Left colon (tissue), 2 donors: ENCODE data around the gene PBX3. TPM values are rescaled to one million over a fixed set of nuclear protein-coding genes. Genes with fewer than 3 reads are reported as not detected.
A peak's percentile ranks its signal among the peaks of the same experiment; 100 is the strongest.
"Not testable (repeated sequence)": the region's sequence is repeated elsewhere in the genome, so short reads cannot be mapped to it uniquely, and the experiment has no call there.

Experiments
- ATAC-seq: fragments of 200-7000 bp; cut with Tn5 transposase; one replicate; pipeline ENCODE4 v1.9.1; 2020; ENCODE audit warnings: mild to moderate bottlenecking, moderate library complexity
- DNase-seq, 2 donors: peaks; one replicate each; pipeline ENCODE4 v3.0.0-alpha.2; 2020
- intact Hi-C, 2 donors: fragments of 100-400 bp; cut with DNase I in 1 of 2; cut with micrococcal nuclease in 1 of 2; formaldehyde crosslinking; loops; one replicate each; pipeline versions ENCODE4 v1.11.2 to v1.14.0; 2022; cut with DNase I, micrococcal nuclease
- total RNA-seq, 2 donors: library from RNA; stranded (reverse); fragmentation: NEBNext Ultra II Directional; extraction: Animal tissue kit (Norgen Biotek cat#: 25700); gene quantifications; one replicate each; pipeline ENCODE4 v1.2.1, GENCODE V29; 2021
- donor health status: DM: no; HTN: no; CAD: no.
- donor health status: DM: yes; HTN: yes; CAD: no.

PBX3 gene
- total RNA-seq, 2 donors from 2014 or later, result 8.9 to 13.2 TPM

GRCh38 chr9:125766468-125767221, 19.5 kb downstream of the PBX3 start:
- intact Hi-C loops, result no loop called here
- ATAC-seq, result no peak
- no peak for DNase-seq

GRCh38 chr9:125767349-125767748, 20.2 kb downstream of the PBX3 start:
- intact Hi-C loops, result no loop called here
- no peak for ATAC-seq

GRCh38 chr9:125768803-125769202, 21.6 kb downstream of the PBX3 start:
- no peak for DNase-seq
- ATAC-seq, result no peak
- intact Hi-C loops, result no loop called here

More at GRCh38 chr9:125767349-125767748, 20.2 kb downstream of the PBX3 start:
- DNase-seq, result no peak

- DNase-seq (no peak), ATAC-seq (peak; percentile 58)
- intact Hi-C loops, result no loop called here
Observed at GRCh38 chr9:125771037-125771436, 23.9 kb downstream of the PBX3 start.

GRCh38 chr9:125772740-125773139, 25.6 kb downstream of the PBX3 start:
- no peak for ATAC-seq
- no peak for DNase-seq
- intact Hi-C loops, result no loop called here

GRCh38 chr9:125774106-125774505, 26.9 kb downstream of the PBX3 start:
- DNase-seq, result no peak
- intact Hi-C loops, result no loop called here
- no peak for ATAC-seq

GRCh38 chr9:125776789-125777188, 29.6 kb downstream of the PBX3 start:
- DNase-seq, intact Hi-C loops, ATAC-seq: not testable (repeated sequence)

GRCh38 chr9:125778538-125779219, 31.5 kb downstream of the PBX3 start:
- DNase-seq, ATAC-seq, intact Hi-C loops: not testable (repeated sequence)

GRCh38 chr9:125779220-125779565, 32.0 kb downstream of the PBX3 start:
- intact Hi-C loops, DNase-seq, ATAC-seq: not testable (repeated sequence)

GRCh38 chr9:125782718-125783117, 35.5 kb downstream of the PBX3 start:
- ATAC-seq, result no peak
- intact Hi-C loops, result no loop called here
- no peak for DNase-seq

GRCh38 chr9:125784286-125785049, 37.3 kb downstream of the PBX3 start:
- ATAC-seq, result no peak
- intact Hi-C loops, result no loop called here
- no peak for DNase-seq

GRCh38 chr9:125785248-125785751, 38.1 kb downstream of the PBX3 start:
- DNase-seq (no peak), ATAC-seq (no peak)
- intact Hi-C loops, result no loop called here

GRCh38 chr9:125787715-125788114, 40.5 kb downstream of the PBX3 start:
- DNase-seq (no peak), ATAC-seq (no peak)
- intact Hi-C loops, result no loop called here

- no peak for ATAC-seq
- intact Hi-C loops, result no loop called here
- DNase-seq, result no peak
Observed at GRCh38 chr9:125789196-125789595, 42.0 kb downstream of the PBX3 start.

- intact Hi-C loops, result no loop called here
- ATAC-seq (no peak), DNase-seq (no peak)
Observed at GRCh38 chr9:125794708-125795107, 47.5 kb downstream of the PBX3 start.

GRCh38 chr9:125795970-125796596, 48.9 kb downstream of the PBX3 start:
- DNase-seq (no peak), ATAC-seq (no peak)
- intact Hi-C loops, result no loop called here

- intact Hi-C loops, result no loop called here
- DNase-seq, result no peak
- ATAC-seq, result no peak
Observed at GRCh38 chr9:125797930-125798329, 50.8 kb downstream of the PBX3 start.

GRCh38 chr9:125803526-125803925, 56.4 kb downstream of the PBX3 start:
- ATAC-seq (no peak), DNase-seq (no peak)
- intact Hi-C loops, result no loop called here

- DNase-seq (no peak), ATAC-seq (no peak)
- intact Hi-C loops, result no loop called here
Observed at GRCh38 chr9:125805057-125805456, 57.9 kb downstream of the PBX3 start.
